GM03348 (cell line): ENCODE measurements around the gene KYNU.
"Not testable (repeated sequence)": the region's sequence is repeated elsewhere in the genome, so short reads cannot be mapped to it uniquely, and the experiment has no call there.

Experiments
- DNase-seq: peaks from one replicate; pipeline ENCODE4 v3.0.0; 2012; ENCODE audit warnings: low spot score

Gene KYNU

DNA sequence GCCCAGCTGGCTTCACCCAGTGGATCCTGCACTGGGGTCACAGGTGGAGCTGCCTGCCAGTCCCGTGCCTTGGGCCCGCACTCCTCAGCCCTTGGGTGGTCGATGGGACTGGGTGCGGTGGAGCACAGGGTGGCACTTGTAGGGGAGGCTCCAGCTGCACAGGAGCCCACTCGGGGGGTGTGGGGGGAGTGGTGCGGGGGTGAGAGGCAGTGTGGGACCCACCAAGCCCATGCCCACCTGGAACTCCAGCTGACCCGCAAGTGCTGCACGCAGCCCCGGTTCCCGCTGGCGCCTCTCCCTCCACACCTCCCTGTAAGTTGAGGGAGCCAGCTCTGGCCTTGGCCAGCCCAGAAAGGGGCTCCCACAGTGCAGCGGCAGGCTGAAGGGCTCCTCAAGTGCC lies 212.1 kb downstream of the KYNU start:
- not testable (repeated sequence) for DNase-seq
